ENCODE measurements around the gene DDO. TPM values are rescaled to one million over a fixed set of nuclear protein-coding genes. Genes with fewer than 3 reads are reported as not detected.

The DDO gene
- total and polyA plus RNA-seq, 12 donors = 7.6 to 30.0 (median 25.5) TPM

DNA sequence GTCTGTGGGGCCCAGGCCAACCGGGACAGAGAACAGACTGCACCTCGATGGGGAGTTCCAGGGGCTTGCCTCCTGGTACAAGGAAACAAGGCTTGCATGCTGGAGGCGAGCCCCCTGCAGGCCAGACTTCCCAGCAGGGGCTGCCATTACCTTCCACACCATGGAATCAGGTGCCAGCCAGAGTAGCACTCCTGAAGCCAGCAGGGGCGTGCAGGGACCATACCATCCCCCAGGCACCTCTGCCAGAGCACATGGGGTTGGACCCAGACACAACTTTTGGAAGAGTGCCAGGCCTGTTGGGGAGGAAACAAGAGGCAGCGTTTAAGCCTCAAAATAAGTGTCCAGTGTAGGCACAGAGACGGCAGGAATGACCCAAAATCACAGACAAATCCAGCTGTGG lies 6.5 kb downstream of the DDO start:
- Histone ChIP-seq H3K4me1 (peaks cover 0 to 21% (median 4%) of the 10 kb centered on the region in 9 donors), H3K4me3 (no peak overlapping the region), H3K27me3 (no peaks in the 10 kb centered on the region), H3K36me3 (peaks cover 0 to 27% (median 0%) of the 10 kb centered on the region in 9 donors), H3K27ac (no peak overlapping the region), H3K9me3 (no peaks in the 10 kb centered on the region)
- ATAC-seq (no peak), DNase-seq (no peak)
- 55 to 57% methylated on average over 6 of the region's 6 CpGs for WGBS, 2 donors
- intact Hi-C loops (cut with DNase I) = no loop called here
- no peak for TF ChIP-seq CTCF (IDR thresholded peaks at IDR 0.05)

GRCh38 chr6:110404607-110405006 lies 10.8 kb downstream of the DDO start:
- H3K36me3 ChIP-seq = peaks cover 0 to 39% (median 0%) of the 10 kb centered on the region in 9 donors
- peaks cover 0 to 8% (median under 1%) of the 10 kb centered on the region in 9 donors for H3K4me1 ChIP-seq
- ATAC-seq = no peak
- TF ChIP-seq CTCF (IDR thresholded peaks at IDR 0.05) = no peak
- H3K27me3 ChIP-seq = no peaks in the 10 kb centered on the region
- no peak overlapping the region for H3K4me3 ChIP-seq
- WGBS, 2 donors = 63 to 73% methylated on average over 8 of the region's 8 CpGs
- no peaks in the 10 kb centered on the region for H3K9me3 ChIP-seq
- intact Hi-C loops (cut with DNase I) = no loop called here
- DNase-seq = no peak
- no peak overlapping the region for H3K27ac ChIP-seq

DNA sequence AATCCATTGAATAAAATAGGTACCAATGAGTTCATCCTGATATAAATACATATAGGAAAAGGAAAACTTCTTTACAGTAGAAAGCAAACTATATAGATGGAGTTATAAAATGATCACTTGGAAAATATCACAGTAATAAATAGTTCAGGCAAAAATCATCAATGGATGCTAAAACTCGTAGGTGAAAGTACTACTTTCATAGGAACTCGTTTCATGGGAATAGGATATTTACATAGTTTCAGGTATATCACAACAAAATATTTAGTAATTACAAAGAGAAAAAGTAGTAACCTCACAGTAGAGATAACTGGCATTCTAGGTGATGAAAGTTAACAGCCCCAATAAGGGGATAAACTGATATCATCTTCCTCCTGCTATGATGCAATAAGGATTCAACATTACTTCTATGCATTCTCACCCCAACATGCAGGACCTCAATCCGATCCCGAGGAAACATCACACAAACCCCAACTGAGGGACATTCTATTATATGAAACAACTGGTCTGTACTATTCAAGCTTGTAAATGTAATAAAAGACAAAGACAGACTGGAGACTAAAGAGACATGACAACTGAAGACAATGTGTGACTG lies 13.7 kb downstream of the DDO start:
- 90 to 91% methylated on average over 4 of the region's 4 CpGs for WGBS, 2 donors
- H3K36me3 ChIP-seq = peaks cover 0 to 20% (median 0%) of the 10 kb centered on the region in 9 donors
- intact Hi-C loops (cut with DNase I) = loop anchor here in 1 of 10 donors (1.0 kb wide), 1 partner anchor 44 kb away; no protein-coding TSS in a partner anchor
- H3K9me3 ChIP-seq = no peaks in the 10 kb centered on the region
- ATAC-seq = no peak
- no peak for TF ChIP-seq CTCF (IDR thresholded peaks at IDR 0.05)
- H3K27ac ChIP-seq = no peak overlapping the region
- H3K4me3 ChIP-seq = no peak overlapping the region
- DNase-seq = no peak
- H3K27me3 ChIP-seq = no peaks in the 10 kb centered on the region
- H3K4me1 ChIP-seq = peaks cover 0 to 15% (median 6%) of the 10 kb centered on the region in 9 donors

DNA sequence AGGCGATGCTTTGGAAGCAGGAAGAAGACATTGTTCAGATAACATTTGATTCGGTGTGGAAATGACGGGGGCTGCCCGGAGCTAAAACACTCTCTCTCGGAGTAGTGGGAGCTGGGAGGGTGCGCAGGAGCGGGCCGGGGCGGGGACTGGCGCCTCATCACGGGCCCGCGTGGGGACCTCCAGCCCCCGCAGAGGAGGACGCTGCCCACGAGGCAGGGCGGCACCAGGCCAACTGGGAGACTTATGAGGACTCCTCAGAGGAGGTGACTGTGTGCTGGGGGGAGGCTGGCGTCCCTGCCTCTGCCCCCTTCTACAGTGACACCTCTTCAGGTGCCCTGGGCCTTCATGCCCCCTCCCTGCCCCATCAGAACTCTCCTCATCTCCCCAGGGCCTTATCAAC lies 15.2 kb downstream of the DDO start:
- Histone ChIP-seq H3K4me3 (peak overlapping the region; percentile 10 to 57 (median 52)), H3K36me3 (peaks cover 0 to 20% (median 0%) of the 10 kb centered on the region in 9 donors), H3K4me1 (peaks cover 0 to 15% (median 6%) of the 10 kb centered on the region in 9 donors), H3K27ac (peak overlapping the region in 2 of 10 donors; percentile 3 to 39), H3K27me3 (no peaks in the 10 kb centered on the region), H3K9me3 (no peaks in the 10 kb centered on the region)
- intact Hi-C loops (cut with DNase I) = no loop called here
- DNase-seq (no peak), ATAC-seq (peak in 3 of 8 donors; percentile 25 to 47 (median 44))
- WGBS, 2 donors = 42 to 52% methylated on average over 18 of the region's 18 CpGs
- no peak for TF ChIP-seq CTCF (IDR thresholded peaks at IDR 0.05)
